Coronary artery (tissue), 2 donors: ENCODE results near the gene DCAF12.

Experiments
- DNase-seq: peaks from one replicate; pipeline ENCODE4 v3.0.0-alpha.2; 2017; ENCODE audit warnings: low spot score
- H3K27ac ChIP-seq, 2 donors: fragments of 200-600 bp; sonication (generic); one replicate each; pipeline ENCODE4 v1.5.1; 2016 to 2019
- H3K4me3 ChIP-seq: fragments of 200-600 bp; sonication (generic); 2 replicates; pipeline ENCODE4 v1.5.1; 2016; ENCODE audit warnings: mild to moderate bottlenecking, moderate library complexity
- TF ChIP-seq, protein P1 (sequence below): fragments of 200-600 bp; sonication (generic); IDR thresholded peaks from one replicate; pipeline ENCODE4 v1.5.1; 2019; ENCODE audit warnings: antibody characterized with exemption

The DCAF12 gene

DNA sequence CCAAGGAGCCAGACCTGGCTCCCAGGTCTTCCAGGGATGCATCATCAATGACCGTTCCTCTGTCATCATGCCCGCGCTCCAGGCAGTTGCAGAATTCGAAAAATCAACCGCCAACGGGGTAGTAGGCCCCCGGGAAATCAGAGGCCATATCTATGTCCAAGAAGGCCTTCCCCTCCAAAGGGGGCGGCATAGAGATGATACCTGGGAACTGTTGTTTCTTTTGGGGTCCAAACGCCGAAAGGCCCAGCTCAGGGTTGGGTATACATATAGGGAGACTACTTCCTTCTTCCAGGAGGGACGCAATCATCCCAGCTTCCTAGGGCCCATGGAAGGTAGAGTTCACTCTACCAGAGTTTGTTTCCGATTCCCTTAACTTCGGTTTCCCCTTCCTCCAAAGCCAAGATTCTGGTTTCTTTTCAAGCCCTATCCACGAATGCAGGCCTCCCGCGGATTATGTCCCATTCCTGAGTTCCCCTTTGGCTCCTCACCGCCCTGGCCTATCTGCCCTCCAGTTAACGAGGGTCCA lies 754 bp downstream of the DCAF12 start:
- TF ChIP-seq, protein P1, sequence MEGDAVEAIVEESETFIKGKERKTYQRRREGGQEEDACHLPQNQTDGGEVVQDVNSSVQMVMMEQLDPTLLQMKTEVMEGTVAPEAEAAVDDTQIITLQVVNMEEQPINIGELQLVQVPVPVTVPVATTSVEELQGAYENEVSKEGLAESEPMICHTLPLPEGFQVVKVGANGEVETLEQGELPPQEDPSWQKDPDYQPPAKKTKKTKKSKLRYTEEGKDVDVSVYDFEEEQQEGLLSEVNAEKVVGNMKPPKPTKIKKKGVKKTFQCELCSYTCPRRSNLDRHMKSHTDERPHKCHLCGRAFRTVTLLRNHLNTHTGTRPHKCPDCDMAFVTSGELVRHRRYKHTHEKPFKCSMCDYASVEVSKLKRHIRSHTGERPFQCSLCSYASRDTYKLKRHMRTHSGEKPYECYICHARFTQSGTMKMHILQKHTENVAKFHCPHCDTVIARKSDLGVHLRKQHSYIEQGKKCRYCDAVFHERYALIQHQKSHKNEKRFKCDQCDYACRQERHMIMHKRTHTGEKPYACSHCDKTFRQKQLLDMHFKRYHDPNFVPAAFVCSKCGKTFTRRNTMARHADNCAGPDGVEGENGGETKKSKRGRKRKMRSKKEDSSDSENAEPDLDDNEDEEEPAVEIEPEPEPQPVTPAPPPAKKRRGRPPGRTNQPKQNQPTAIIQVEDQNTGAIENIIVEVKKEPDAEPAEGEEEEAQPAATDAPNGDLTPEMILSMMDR, result no peak
- no peak for DNase-seq
- Histone ChIP-seq H3K4me3 (peak overlapping the region; percentile 86), H3K27ac (peak overlapping the region; percentile 85 to 87)

DNA sequence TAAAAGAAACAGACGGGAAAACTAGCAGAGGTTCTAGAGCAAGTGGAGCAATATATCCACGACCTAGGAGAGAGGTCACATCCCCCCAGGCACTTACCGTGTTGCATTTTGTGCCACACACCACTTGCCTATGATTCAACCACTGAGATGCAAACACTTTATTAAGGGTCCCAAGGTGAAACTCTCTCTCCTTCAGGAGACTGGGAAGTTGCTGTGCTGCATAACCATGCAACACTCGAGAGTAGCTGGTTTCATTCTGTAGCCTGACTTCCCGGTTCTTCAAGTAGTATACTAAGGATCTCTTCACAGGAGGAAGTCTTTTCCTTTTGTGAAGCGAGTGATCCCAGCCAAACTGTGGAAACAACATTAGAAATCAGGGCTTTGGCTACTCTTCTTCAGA lies 1.6 kb downstream of the DCAF12 start:
- TF ChIP-seq, protein P1, result no peak
- no peak for DNase-seq
- no peak overlapping the region for H3K27ac ChIP-seq
- H3K4me3 ChIP-seq, result peak overlapping the region; percentile 86

DNA sequence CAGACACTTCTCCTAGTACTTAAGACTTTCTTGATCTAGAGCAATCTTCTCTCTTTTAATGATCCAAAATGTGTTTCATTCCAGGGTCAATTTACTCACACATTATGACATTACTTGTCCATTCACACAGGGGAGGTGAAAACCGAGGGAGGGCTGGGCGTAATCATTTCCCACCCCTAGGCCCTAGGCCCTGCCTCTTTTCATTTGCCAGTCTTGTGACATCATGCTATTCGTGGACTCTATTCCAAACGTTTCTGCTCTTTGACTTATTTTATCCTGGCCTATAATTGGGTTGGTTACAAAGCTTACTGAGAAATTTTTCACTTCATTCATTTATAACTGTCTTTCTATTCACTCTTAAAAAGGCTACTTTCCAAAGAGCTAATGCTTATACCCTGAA lies 2.4 kb downstream of the DCAF12 start:
- Histone ChIP-seq H3K4me3 (peak overlapping the region; percentile 86), H3K27ac (no peak overlapping the region)
- TF ChIP-seq, protein P1, result no peak
- DNase-seq, result no peak

DNA sequence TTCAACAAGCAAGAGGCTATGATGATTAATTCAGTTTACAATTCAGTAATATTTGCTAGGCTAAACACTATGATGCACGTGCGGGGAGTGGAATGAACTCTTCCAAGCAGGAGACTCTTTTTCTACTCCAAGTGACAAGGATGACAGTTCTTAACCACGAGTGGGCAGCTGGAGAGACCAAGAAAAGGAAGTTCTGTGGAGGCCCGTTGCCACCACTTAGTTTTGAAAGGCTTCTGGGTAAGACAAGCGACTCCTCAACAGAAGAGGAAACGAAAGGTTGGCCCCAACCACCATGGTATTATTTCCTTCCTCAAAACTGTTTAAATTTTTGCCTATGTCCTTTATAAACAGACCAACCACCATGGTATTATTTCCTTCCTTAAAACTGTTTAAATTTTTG lies 2.8 kb downstream of the DCAF12 start:
- Histone ChIP-seq H3K4me3 (no peak overlapping the region), H3K27ac (no peak overlapping the region)
- TF ChIP-seq, protein P1, result no peak
- DNase-seq, result no peak

DNA sequence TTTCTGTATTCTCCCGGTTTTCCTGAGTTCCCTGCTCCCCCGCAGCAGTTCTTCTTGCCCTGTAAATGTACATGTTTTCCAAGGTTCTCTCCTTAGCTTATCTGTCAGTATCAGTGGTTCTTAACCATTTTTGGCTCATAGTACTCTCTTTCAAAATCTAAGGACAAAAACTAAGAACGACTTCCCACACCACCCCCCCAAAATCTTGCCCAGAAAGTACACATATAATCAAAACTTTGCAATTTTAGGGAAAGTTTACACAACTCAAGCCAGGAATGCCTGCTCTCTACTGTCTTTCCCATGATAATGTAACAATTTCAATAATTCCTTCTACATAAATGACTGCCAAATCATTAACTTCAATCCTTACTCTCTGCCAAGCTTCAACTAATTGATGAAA lies 4.5 kb downstream of the DCAF12 start:
- H3K27ac ChIP-seq, result no peak overlapping the region
- DNase-seq, result no peak
- TF ChIP-seq, protein P1, result no peak
- H3K4me3 ChIP-seq, result no peak overlapping the region

DNA sequence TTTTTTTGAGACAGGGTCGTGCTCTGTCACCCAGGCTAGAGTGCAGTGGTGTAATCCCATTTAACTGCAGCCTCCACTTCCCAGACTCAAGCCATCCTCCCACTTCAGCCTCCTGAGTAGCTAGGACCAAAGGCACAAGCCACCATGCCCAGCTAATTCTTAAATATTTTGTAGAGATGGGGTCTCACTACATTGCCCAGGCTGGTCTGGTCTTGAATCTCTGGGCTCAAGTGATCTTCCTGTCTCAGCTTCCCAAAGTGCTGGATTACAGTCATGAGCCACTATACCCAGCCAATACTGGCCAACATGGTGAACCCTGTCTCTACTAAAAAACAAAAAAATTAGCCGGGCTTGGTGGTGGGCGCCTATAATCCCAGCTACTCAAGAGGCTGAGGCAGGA lies 6.8 kb downstream of the DCAF12 start:
- TF ChIP-seq, protein P1, result no peak
- Histone ChIP-seq H3K4me3 (no peak overlapping the region), H3K27ac (no peak overlapping the region)
- DNase-seq, result no peak

DNA sequence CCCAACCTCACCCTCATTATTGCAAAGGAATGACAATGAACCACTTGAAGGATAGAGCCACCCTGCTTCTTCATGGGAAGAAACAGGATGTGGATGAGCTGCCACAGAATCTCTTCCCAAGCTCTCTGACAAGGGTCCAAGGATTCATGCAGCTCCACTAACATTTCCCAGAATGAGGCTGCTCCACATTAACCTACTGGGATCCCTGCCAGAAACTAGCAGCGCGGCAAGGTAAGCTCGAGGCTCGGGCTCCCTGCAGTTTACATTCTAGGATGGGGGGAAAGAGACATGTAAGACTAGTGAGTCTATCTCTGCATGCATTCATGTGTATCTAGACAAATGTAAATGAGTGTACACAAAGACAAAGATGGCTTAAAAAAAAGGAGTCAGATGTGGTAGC lies 12.1 kb downstream of the DCAF12 start:
- H3K27ac ChIP-seq, result no peak overlapping the region
- TF ChIP-seq, protein P1, result no peak
- DNase-seq, result no peak
- no peak overlapping the region for H3K4me3 ChIP-seq
